HG03159 (cell line): ENCODE data around the gene RAD17.
"Not testable (repeated sequence)": the region's sequence is repeated elsewhere in the genome, so short reads cannot be mapped to it uniquely, and the experiment has no call there.

Experiments used
- ATAC-seq: cut with Tn5 transposase; IDR thresholded peaks from one replicate; pipeline ENCODE4 v1.9.1; 2021; ENCODE audit warnings: mild to moderate bottlenecking, moderate library complexity; ENCODE audit not compliant: unreplicated experiment

Gene RAD17

DNA sequence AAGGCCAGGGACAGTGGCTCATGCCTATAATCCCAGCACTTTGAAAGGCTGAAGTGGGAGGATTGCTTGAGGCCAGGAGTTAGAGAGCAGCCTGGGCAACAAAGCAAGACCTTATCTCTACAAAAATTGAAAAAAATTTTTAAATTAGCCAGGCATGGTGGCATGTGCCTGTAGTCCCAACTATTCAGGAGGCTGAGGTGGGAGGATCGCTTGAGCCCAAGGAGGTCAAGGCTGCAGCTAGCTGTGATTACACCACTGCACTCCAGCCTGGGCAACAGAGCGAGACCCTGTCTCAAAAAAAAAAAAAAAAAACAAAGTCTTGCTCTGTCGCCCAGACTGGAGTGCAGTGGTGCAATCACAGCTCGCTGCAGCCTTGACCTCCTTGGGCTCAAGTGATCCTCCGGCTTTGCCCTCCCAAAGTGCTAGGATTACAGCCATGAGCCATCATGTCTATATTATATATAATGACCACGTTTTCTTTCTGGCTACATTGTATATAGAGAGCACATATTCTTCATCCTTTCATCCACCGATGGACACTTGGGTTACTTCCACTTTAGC lies 85.9 kb downstream of the RAD17 start:
- ATAC-seq = not testable (repeated sequence)

DNA sequence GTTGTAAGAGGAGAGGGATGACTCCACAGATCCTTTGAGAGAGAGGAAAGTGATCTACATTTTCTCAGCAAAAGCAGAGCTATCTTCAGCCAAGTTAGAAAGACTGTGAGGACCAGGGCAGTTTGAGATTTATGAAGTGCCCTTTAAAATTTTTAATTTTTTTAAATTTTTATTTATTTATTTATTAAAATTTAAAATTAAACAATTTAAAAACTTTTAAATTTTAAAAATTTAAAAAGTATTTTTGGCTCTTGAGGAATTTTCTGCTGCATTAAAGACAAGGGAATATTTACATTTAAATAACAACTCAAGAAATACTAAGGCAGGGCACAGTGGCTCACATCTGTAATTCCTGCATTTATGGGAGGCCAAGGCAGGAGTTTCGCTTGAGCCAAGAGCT lies 92.6 kb downstream of the RAD17 start:
- ATAC-seq = no peak
